DOHH2 (cell line): ENCODE results near the gene TRPC4AP.

Experiments
- H3F3A ChIP-seq: fragments of 200-600 bp; sonication (generic), shearing (Covaris generic); 2 replicates; pipeline ENCODE4 v1.6.0; 2016; ENCODE audit warnings: antibody characterized with exemption, mild to moderate bottlenecking; ENCODE audit not compliant: control insufficient read depth, insufficient read depth
- H3K27ac ChIP-seq: fragments of 200-600 bp; sonication (generic); 2 replicates; pipeline ENCODE4 v1.5.1; 2014; ENCODE audit warnings: low read depth, mild to moderate bottlenecking, low read length, moderate library complexity
- H3K27me3 ChIP-seq: fragments of 200-600 bp; sonication (generic); 2 replicates; pipeline ENCODE4 v1.6.1; 2014; ENCODE audit warnings: mild to moderate bottlenecking, low read length, mixed read lengths; ENCODE audit not compliant: control insufficient read depth
- H3K36me3 ChIP-seq: fragments of 200-600 bp; sonication (generic); 2 replicates; pipeline ENCODE4 v1.6.1; 2014; ENCODE audit warnings: mild to moderate bottlenecking, low read length, moderate library complexity, mixed read lengths; ENCODE audit not compliant: control insufficient read depth
- H3K4me1 ChIP-seq: fragments of 200-600 bp; sonication (generic); 2 replicates; pipeline ENCODE4 v1.6.1; 2014; ENCODE audit warnings: mild to moderate bottlenecking, low read length, mixed read lengths; ENCODE audit not compliant: control insufficient read depth
- H3K4me2 ChIP-seq: fragments of 200-600 bp; sonication (generic); 2 replicates; pipeline ENCODE4 v1.6.0; 2014; ENCODE audit warnings: mild to moderate bottlenecking, low read length, moderate library complexity
- H3K4me3 ChIP-seq: fragments of 200-600 bp; sonication (generic); 2 replicates; pipeline ENCODE4 v1.5.1; 2014; ENCODE audit warnings: mild to moderate bottlenecking, low read length, mixed read lengths
- H3K79me2 ChIP-seq: fragments of 200-600 bp; sonication (generic); 2 replicates; pipeline ENCODE4 v1.6.1; 2014; ENCODE audit warnings: mild to moderate bottlenecking, low read length, mixed read lengths; ENCODE audit not compliant: control insufficient read depth
- H3K9me2 ChIP-seq: fragments of 200-600 bp; sonication (generic); replicated peaks from 2 replicates; pipeline ENCODE4 v1.6.1; 2014; ENCODE audit warnings: mild to moderate bottlenecking, low read length, mixed read lengths; ENCODE audit not compliant: control insufficient read depth
- H3K9me3 ChIP-seq: fragments of 200-600 bp; sonication (generic); 2 replicates; pipeline ENCODE4 v1.6.1; 2014; ENCODE audit warnings: antibody characterized with exemption, low read length, mixed read lengths; ENCODE audit not compliant: control insufficient read depth, insufficient read depth
- H4K20me1 ChIP-seq: fragments of 200-600 bp; sonication (generic); 2 replicates; pipeline ENCODE4 v1.6.0; 2014; ENCODE audit warnings: low read depth, mild to moderate bottlenecking, antibody characterized with exemption, low read length, moderate library complexity; ENCODE audit not compliant: control insufficient read depth, insufficient read depth
- EZH2phosphoT487 ChIP-seq: fragments of 200-600 bp; sonication (generic); IDR thresholded peaks from 2 replicates; pipeline ENCODE4 v1.6.1; 2017; ENCODE audit warnings: borderline replicate concordance, mild to moderate bottlenecking, antibody characterized with exemption, low read length, moderate library complexity, mixed read lengths
- TF ChIP-seq, protein P1 (sequence below): fragments of 200-600 bp; sonication (generic); IDR thresholded peaks from one replicate; pipeline ENCODE4 v1.5.1; 2014; ENCODE audit warnings: antibody characterized with exemption, mild to moderate bottlenecking, low read depth, low read length; ENCODE audit not compliant: poor library complexity, severe bottlenecking

The TRPC4AP gene

DNA sequence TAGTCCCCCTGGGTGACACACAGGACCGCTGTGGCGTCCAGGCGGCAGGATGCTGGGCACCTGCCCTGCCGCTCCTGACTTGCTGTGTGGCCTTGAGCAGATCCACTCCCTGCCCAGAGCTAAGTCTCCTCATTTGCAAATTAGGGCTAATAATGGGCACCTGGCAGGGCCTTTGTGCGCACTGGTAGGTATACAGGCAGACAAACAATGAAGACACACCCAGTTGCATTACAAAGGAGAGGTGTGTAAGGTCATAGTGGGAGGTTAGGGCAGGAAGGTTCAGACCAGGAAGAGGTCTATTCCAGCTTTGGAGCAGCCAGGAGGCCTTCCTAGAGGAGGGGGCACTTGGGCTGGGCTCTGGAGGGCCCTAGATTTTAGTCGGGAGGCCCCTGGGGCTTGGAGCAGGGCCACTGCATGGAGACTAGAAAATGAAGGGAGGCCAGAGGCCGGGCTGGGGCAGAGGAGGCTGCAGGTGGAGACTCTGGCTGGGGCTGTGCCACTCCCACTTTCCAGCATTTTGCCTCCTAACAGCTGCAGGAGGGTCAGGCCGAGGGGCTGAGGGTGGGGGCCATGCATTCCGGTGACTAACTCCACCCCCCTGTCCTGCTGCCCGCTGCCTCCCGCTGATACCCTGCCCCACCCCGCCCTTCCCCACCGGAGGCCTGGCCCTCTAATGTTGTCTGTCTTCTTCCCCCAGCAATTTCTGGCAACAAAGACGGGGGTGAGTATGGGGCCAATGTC lies 108.4 kb downstream of the TRPC4AP start:
- no peaks in the 10 kb centered on the region for H3K79me2 ChIP-seq
- H3K9me3 ChIP-seq, result no peaks in the 10 kb centered on the region
- H3K27me3 ChIP-seq, result peaks cover 9% of the 10 kb centered on the region
- H4K20me1 ChIP-seq, result peaks cover 3% of the 10 kb centered on the region; the same call in 1 of the 2 replicates
- H3K4me2 ChIP-seq, result no peak overlapping the region
- no peaks in the 10 kb centered on the region for H3K4me1 ChIP-seq
- H3F3A ChIP-seq, result no peaks in the 10 kb centered on the region
- no peak overlapping the region for H3K27ac ChIP-seq
- no peaks in the 10 kb centered on the region for H3K36me3 ChIP-seq
- TF ChIP-seq, protein P1, sequence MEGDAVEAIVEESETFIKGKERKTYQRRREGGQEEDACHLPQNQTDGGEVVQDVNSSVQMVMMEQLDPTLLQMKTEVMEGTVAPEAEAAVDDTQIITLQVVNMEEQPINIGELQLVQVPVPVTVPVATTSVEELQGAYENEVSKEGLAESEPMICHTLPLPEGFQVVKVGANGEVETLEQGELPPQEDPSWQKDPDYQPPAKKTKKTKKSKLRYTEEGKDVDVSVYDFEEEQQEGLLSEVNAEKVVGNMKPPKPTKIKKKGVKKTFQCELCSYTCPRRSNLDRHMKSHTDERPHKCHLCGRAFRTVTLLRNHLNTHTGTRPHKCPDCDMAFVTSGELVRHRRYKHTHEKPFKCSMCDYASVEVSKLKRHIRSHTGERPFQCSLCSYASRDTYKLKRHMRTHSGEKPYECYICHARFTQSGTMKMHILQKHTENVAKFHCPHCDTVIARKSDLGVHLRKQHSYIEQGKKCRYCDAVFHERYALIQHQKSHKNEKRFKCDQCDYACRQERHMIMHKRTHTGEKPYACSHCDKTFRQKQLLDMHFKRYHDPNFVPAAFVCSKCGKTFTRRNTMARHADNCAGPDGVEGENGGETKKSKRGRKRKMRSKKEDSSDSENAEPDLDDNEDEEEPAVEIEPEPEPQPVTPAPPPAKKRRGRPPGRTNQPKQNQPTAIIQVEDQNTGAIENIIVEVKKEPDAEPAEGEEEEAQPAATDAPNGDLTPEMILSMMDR, result no peak
- TF ChIP-seq EZH2phosphoT487, result no peak
- H3K4me3 ChIP-seq, result no peak overlapping the region
- no peaks in the 10 kb centered on the region for H3K9me2 ChIP-seq

DNA sequence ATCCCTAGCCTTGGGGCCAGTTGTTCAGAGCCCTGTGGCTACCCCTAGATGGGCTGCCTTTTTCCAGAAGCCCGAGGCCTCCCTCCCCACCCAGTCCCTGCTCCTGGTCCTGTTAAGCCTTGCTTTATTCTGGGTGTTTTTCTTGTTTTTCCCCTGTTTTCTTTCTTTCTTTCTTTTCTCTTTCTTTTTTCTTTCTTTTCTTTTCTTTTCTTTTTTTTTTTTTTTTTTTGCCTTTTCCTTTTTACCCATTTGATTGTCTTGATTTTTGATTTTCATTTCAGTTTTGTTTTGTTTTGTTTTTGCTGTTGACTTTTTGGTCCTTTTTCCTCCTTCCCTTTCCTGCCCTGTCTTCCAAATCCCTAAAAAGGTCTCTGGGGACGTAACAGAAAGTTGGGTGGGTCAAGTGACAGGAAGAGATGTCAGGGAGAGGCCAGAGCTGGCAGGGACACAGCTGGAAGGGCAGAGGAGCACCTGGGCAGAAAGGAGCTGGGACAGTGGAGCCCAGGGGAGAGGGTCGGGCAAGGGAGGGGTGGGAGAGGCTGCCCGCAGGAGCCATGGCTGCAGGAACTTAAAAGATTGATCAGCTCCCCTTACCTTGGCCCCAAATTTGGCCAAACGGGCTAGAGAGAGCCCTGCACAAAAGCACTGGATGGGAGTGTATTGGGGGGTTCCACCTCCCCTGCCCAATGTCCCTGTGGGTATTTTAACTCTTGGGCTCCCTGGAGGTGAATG lies 109.4 kb downstream of the TRPC4AP start:
- peaks cover 9% of the 10 kb centered on the region for H3K27me3 ChIP-seq
- no peak overlapping the region for H3K27ac ChIP-seq
- no peaks in the 10 kb centered on the region for H3K36me3 ChIP-seq
- no peaks in the 10 kb centered on the region for H3K9me3 ChIP-seq
- no peak for TF ChIP-seq EZH2phosphoT487
- TF ChIP-seq, protein P1, result no peak
- no peaks in the 10 kb centered on the region for H3F3A ChIP-seq
- no peak overlapping the region for H3K4me2 ChIP-seq
- peaks cover 3% of the 10 kb centered on the region; the same call in 1 of the 2 replicates for H4K20me1 ChIP-seq
- H3K9me2 ChIP-seq, result no peaks in the 10 kb centered on the region
- no peaks in the 10 kb centered on the region for H3K79me2 ChIP-seq
- no peaks in the 10 kb centered on the region for H3K4me1 ChIP-seq
- no peak overlapping the region for H3K4me3 ChIP-seq

DNA sequence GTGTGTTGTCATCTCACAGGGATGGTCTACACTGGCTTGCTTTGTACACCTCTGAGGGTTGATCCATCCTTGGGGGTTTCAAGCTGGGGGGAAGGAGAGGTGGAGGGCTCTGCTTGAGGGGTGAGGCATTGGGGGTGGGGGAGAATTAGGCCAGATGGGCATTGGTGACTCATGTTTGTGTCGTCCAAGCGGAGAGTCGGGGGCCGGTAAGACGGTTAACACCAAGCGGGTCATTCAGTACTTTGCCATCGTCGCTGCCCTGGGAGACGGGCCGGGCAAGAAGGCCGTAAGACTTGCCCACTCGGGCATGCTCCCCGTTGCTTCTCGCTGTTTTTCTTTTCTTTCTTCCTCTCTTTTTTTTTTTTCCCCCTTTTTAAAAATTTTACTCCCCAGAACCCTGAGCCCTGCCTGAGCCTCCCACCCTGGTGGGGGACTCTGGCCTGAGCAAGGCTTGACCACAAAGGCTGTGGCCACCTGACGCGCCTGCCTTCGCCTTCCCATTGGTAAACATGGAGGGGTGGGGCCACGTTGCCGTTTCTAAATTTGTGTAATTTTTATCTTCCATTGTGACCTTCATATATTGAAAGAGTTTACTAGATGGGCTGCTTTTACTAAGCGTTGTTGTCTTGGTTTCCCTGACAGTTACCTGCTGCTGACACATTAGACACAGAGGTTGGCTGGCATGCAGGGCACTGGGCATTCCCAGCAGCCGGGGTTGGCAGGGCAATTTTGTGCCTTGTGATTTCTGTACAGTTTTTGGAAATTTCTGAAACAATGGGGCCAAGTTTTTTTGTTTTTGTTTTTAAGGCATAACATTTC lies 110.1 kb downstream of the TRPC4AP start:
- no peaks in the 10 kb centered on the region for H4K20me1 ChIP-seq
- no peaks in the 10 kb centered on the region for H3F3A ChIP-seq
- no peaks in the 10 kb centered on the region for H3K4me1 ChIP-seq
- H3K9me2 ChIP-seq, result no peaks in the 10 kb centered on the region
- no peaks in the 10 kb centered on the region for H3K9me3 ChIP-seq
- TF ChIP-seq, protein P1, result no peak
- TF ChIP-seq EZH2phosphoT487, result no peak
- no peak overlapping the region for H3K4me2 ChIP-seq
- H3K4me3 ChIP-seq, result no peak overlapping the region
- H3K79me2 ChIP-seq, result no peaks in the 10 kb centered on the region
- H3K27me3 ChIP-seq, result peaks cover 9% of the 10 kb centered on the region
- H3K27ac ChIP-seq, result no peak overlapping the region
- H3K36me3 ChIP-seq, result no peaks in the 10 kb centered on the region
